Measurements from ENCODE around the gene TXNDC15.

TXNDC15 gene

GRCh38 chr5:134887593-134888159, 13.5 kb downstream of the TXNDC15 start:
- DNase-seq (ENCODE audit: low read depth) = no peak
- TF ChIP-seq CTCF (conservative IDR thresholded peaks at IDR 0.05; ENCODE audit: low read length) = no peak

GRCh38 chr5:134889335-134889734, 15.2 kb downstream of the TXNDC15 start:
- no peak overlapping the region for H3K4me3 ChIP-seq (ENCODE audit: low read length)
- no peak for DNase-seq (ENCODE audit: low read depth)
- TF ChIP-seq CTCF (conservative IDR thresholded peaks at IDR 0.05; ENCODE audit: low read length) = no peak

More at GRCh38 chr5:134887593-134888159, 13.5 kb downstream of the TXNDC15 start:
- no peak overlapping the region for H3K4me3 ChIP-seq (ENCODE audit: low read length)

GRCh38 chr5:134891473-134891872, 17.3 kb downstream of the TXNDC15 start:
- TF ChIP-seq CTCF (conservative IDR thresholded peaks at IDR 0.05; ENCODE audit: low read length) = no peak
- H3K4me3 ChIP-seq (ENCODE audit: low read length) = no peak overlapping the region
- no peak for DNase-seq (ENCODE audit: low read depth)

GRCh38 chr5:134892282-134892681, 18.1 kb downstream of the TXNDC15 start:
- DNase-seq (ENCODE audit: low read depth) = no peak
- no peak overlapping the region for H3K4me3 ChIP-seq (ENCODE audit: low read length)
- no peak for TF ChIP-seq CTCF (conservative IDR thresholded peaks at IDR 0.05; ENCODE audit: low read length)

- no peak for DNase-seq (ENCODE audit: low read depth)
- no peak for TF ChIP-seq CTCF (conservative IDR thresholded peaks at IDR 0.05; ENCODE audit: low read length)
- no peak overlapping the region for H3K4me3 ChIP-seq (ENCODE audit: low read length)
These were observed 18.8 kb downstream of the TXNDC15 start for GRCh38 chr5:134892926-134893325.

- no peak for DNase-seq (ENCODE audit: low read depth)
- H3K4me3 ChIP-seq (ENCODE audit: low read length) = no peak overlapping the region
- no peak for TF ChIP-seq CTCF (conservative IDR thresholded peaks at IDR 0.05; ENCODE audit: low read length)
These were observed 19.8 kb downstream of the TXNDC15 start for GRCh38 chr5:134893748-134894505.

Measured in AG10803 (cell line).